Stimulated activated CD8-positive, alpha-beta memory T cell treated with anti-CD3 and anti-CD28 coated beads, Interleukin-4, amount 100 ng/mL, for 4 hours (primary cell): ENCODE data around the gene CTXND2.

Source experiments
- DNase-seq, 2 donors: peaks; one replicate each; pipeline ENCODE4 v3.0.0-alpha.2; 2020; ENCODE audit warnings: low read depth in 2 of 2, low spot score in 1 of 2

The CTXND2 gene

GRCh38 chr1:150960646-150961045 is 73.7 kb downstream of the CTXND2 start:
- no peak for DNase-seq

- no peak for DNase-seq
Observed at GRCh38 chr1:150961756-150962155, 74.8 kb downstream of the CTXND2 start.
